ENCODE results near the gene TRIM59.

TRIM59 gene

DNA sequence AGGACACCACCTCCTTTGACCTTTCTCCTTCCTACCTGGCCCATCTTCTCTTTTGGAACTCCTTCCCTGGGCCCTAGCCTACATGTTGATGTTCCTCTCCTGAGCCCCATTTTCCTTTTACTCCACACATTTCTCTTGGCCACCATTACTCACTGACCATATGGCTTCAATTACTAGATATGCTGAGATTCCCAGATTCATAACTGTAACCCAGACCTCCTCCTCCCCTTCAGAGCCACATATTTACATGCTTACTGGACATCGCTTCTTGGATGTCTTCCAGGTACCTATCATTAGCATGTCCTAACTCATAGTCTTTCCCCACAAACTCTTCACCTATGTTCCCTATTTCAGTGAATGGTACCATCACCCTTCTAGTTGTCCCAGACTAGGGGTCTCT, 24.4 kb upstream of the TRIM59 start:
- Histone ChIP-seq H3K4me3 (no peak overlapping the region), H3K27ac (no peak overlapping the region)
- TF ChIP-seq, protein P1, sequence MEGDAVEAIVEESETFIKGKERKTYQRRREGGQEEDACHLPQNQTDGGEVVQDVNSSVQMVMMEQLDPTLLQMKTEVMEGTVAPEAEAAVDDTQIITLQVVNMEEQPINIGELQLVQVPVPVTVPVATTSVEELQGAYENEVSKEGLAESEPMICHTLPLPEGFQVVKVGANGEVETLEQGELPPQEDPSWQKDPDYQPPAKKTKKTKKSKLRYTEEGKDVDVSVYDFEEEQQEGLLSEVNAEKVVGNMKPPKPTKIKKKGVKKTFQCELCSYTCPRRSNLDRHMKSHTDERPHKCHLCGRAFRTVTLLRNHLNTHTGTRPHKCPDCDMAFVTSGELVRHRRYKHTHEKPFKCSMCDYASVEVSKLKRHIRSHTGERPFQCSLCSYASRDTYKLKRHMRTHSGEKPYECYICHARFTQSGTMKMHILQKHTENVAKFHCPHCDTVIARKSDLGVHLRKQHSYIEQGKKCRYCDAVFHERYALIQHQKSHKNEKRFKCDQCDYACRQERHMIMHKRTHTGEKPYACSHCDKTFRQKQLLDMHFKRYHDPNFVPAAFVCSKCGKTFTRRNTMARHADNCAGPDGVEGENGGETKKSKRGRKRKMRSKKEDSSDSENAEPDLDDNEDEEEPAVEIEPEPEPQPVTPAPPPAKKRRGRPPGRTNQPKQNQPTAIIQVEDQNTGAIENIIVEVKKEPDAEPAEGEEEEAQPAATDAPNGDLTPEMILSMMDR (IDR thresholded peaks at IDR 0.05): no peak
- DNase-seq (ENCODE audit: low spot score): no peak

DNA sequence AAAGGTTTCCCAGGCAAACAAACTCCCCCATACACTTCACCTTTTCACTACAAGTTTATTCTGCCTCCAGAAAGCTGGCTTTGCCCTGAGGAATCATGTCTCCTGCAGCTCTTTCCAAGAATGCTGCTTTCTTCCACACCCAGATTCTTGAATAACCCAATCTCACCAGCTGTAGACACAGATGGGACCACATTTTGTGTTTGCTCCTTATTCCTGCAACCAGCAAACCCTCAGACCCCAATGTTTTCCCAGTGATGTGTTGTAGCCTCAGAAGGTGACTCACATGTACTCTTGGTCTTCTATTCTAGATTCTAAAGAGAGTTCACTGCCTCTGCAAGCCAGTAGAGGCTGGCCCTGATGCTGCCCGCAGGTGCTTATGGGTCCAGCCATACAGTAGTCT, 23.6 kb upstream of the TRIM59 start:
- no peak overlapping the region for H3K4me3 ChIP-seq
- no peak overlapping the region for H3K27ac ChIP-seq
- no peak for DNase-seq (ENCODE audit: low spot score)
- TF ChIP-seq, protein P1 (IDR thresholded peaks at IDR 0.05): no peak

DNA sequence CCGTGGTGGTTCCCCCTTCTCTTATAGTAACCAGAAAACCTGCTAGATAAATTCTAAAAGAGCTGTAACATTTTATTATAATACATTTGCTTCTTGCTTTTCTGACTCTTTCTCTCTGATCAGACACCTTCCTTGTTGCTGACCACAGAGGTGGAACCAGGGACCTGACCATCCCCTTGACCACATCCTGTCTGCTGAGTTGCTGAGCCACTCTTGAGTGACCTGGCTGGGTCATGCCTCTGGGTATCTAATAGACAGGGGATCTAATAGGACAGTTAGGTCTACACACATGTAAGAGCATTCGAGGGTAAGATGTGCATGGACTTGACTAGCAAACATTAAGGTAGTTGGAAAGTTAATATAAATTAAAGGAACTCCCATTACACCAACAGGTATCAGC, 22.8 kb upstream of the TRIM59 start:
- TF ChIP-seq, protein P1 (IDR thresholded peaks at IDR 0.05): no peak
- H3K27ac ChIP-seq: no peak overlapping the region
- no peak overlapping the region for H3K4me3 ChIP-seq
- DNase-seq (ENCODE audit: low spot score): no peak

DNA sequence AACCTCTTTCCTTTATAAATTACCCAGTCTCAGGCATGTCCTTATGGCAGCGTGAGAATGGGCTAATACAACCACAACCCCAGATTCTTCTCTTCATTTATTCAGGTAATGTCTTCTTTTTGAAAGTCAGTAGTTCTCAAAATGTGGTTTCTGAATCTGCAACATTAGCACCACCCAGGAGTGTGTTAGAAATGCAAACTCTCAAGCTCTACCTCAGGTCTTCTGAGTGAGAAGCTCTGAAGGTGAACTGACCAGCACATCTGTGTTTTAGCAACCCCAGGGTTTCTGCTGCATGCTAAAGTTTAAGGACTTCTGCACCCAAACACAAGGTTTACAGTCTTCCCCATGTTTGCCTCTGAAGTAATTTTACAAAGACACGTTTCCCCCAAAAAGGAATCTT, 22.3 kb upstream of the TRIM59 start:
- TF ChIP-seq, protein P1 (IDR thresholded peaks at IDR 0.05): no peak
- H3K4me3 ChIP-seq: no peak overlapping the region
- H3K27ac ChIP-seq: no peak overlapping the region
- no peak for DNase-seq (ENCODE audit: low spot score)

DNA sequence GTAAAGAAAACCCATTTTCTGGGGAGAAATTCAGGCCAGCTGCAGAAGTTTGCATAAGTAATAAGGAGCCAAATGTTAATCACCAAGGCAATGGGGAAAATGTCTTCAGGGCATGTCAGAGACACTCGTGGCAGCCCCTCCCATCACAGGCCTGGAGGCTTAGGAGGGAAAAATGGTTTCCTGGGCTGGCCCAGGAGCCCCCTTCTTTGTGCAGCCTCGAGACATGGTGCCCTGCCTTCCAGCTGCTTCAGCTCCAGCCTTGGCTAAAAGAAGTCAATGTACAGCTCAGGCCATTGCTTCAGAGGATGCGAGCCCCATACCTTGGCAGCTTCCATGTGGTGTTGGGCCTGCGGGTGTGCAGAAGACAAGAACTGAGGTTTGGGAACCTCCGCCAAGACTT, 20.6 kb upstream of the TRIM59 start:
- TF ChIP-seq, protein P1 (IDR thresholded peaks at IDR 0.05): no peak
- H3K4me3 ChIP-seq: no peak overlapping the region
- no peak for DNase-seq (ENCODE audit: low spot score)
- no peak overlapping the region for H3K27ac ChIP-seq

- no peak overlapping the region for H3K27ac ChIP-seq
- no peak overlapping the region for H3K4me3 ChIP-seq
- DNase-seq (ENCODE audit: low spot score): no peak
- TF ChIP-seq, protein P1 (IDR thresholded peaks at IDR 0.05): no peak
These were observed 15.4 kb upstream of the TRIM59 start for GRCh38 chr3:160464971-160465370.

DNA sequence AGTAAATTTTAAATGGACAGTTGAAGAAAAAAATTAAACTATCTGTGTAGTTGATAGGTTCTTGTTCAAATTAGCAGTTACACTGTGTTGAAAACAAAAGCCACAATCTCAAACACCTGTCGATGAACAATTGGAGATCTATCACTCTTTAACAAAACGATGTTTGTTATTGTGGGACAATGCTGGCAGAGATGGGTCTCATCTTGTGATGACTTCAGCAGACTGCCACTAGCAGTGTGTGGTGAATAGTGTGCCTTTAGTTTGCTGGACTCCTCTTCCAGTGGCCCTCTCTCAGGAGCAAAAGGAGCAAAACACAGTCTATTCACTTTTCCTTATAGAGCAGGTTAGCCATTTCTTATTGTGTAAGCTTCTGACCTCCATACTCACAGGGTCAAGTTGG, 14.7 kb upstream of the TRIM59 start:
- no peak for DNase-seq (ENCODE audit: low spot score)
- TF ChIP-seq, protein P1 (IDR thresholded peaks at IDR 0.05): no peak
- Histone ChIP-seq H3K27ac (no peak overlapping the region), H3K4me3 (no peak overlapping the region)
